CD4-positive, alpha-beta T cell treated with Interleukin-4 for 1 hour (primary cell): ENCODE data around the gene ACOX1.

Experiments used
- DNase-seq, 2 donors: peaks; one replicate each; pipeline ENCODE4 v3.0.0-alpha.2; 2020 to 2022

Gene ACOX1

GRCh38 chr17:75906143-75906884 is 72.7 kb downstream of the ACOX1 start:
- no peak for DNase-seq

DNA sequence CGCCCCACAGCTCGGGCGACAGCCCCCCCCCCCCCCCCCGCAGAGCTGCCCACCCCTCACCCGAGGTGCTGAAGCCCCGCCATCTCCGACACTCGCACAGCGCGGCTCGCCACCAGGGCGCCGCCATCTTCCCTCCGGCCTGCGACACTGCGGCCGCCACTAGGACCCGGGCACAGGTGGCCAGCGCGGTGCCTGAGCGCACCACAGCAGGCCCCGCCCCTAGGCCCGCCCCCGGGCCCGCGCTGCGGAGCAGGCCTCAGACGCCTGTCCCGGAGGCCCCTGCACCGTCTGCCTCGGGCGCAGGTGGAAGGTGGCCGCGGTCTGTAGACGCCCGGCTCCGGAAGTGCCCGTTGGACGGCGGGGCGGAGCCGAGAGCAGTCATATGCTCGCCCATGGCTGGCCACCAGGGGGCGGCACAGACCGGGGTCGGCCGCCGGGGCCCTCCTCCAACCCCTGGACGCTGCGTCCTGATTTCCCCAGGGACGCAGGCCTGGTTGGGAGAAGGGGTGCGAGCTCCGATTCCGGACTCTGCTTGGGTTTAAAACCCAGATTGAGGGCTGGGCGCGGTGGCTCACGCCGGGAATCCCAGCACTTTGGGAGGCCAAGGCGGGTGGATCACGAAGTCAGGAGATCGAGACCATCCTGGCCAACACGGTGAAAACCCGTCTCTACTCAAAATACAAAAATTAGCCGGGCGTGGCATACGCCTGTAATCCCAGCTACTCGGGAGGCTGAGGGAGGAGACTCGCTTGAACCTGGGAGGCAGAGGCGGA is 74.0 kb downstream of the ACOX1 start, which contains the start of gene MRPL38:
Gene MRPL38, minus strand, starts transcription at position 136 of the 773 bp plus-strand sequence. Its CDS starts 9 bp downstream, at position 127.
- peak; percentile 95 to 97 for DNase-seq

DNA sequence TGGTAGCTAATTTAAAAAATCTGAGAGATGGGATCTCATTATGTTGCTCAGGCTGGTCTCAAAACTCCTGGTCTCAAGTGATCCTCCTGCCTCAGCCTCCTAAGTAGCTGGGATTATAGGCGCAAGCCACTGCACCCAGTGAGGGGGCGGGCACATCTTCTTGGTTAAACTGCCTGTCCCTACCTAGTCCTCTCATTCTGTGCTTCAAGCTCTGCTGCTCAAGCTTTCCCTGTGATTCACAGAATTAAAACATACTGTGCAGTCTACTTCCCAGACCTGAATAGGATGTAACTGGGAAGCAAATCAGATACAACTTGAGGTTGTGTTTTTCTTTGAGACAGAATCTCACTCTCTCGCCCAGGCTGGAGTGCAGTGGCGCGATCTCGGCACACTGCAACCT is 76.6 kb downstream of the ACOX1 start:
- no peak for DNase-seq

GRCh38 chr17:75901727-75902126 is 77.2 kb downstream of the ACOX1 start:
- no peak for DNase-seq

GRCh38 chr17:75900691-75901533 is 78.1 kb downstream of the ACOX1 start:
- no peak for DNase-seq

DNA sequence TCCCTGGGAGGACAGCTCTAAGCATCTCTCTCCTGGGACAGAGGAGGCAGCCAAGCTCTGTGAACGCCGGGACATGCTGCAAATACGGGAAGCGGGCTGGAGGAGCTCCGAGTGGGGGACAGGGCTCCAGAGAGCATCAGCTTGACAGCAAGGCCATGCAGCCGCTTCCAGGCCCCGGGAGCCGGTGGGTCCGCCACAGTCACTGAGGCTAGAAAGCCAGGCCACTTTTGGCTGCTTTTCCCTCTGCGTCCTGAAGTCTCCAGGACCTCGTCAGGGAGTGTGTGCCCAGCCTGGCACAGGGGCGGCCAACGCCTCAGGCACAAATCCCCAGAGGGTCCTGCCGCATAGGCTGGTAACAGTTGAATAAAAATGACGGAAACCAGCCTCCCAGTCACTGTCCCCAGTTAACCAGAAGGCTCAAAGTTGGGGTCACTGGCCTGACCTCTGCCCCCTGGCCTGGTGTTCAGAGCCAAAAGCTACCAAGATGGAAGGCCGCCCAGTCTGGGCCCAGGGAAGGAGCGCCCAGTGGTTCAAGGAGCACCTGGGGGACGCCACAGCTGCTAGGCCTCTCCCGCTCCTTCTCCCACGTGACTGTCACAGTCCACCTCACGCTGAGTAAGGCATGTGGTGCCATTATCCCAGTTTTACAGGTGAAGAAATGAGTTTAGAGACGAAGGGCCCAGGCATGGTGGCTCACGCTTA is 79.0 kb downstream of the ACOX1 start:
- no peak for DNase-seq

DNA sequence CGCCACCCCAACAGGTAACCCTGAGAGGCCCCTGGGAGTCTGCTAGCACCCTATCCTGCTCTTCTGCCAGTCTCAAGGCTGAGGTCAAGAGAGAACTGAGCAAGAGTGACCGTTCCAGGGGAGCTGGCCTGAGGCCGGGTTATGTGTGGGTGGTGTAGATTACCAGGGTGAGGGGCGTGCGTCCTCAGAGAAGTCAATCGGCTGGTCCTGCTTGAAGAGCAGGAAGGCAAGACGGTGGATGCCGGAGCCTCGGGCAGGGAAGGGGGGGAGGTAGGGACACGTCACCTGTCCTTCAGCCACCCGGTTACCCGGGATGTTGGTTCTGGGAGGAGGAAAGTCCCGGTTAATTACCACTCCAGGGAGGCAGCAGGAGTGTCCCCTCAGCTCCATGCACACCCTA is 79.6 kb downstream of the ACOX1 start:
- no peak for DNase-seq

DNA sequence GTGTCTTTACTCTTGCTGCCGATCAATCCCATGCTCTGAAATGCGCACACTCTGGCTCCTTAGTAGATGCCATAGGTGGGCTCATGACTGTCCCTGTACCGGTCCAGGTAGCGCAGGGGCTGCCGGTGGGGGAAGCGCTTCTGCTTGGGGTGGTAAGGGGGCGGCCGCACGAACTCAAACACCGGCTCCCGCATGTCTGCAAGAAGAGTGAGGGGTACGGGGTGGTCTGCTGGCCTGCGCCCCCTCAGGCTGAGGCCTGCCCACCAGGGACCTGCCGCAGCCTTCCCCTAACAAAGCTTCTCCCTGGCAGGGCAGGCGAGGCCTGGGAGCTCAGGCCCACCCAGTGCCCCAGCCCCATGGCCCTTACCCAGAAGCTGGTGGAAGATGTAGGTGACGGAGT is 80.2 kb downstream of the ACOX1 start:
- DNase-seq: no peak

DNA sequence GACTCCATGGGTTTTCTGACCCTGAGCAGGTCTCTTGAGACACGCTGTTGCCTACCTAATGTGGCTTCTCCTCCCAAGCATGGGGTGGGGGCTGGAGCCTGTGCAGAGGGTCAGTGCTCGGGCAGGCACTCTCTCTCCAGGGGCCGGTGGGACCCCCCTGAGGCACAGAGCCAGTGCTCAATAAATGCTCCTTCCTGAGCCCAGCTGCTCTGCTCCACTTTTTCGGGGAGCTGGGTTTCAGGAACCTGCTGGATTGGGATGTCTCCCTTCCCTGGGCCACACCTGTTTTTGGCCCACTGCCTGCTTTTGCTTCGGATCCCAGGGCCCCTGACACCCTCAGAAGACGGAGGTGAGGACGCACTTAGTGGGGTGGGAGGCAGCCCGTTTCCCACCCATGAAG is 80.9 kb downstream of the ACOX1 start:
- DNase-seq: no peak

DNA sequence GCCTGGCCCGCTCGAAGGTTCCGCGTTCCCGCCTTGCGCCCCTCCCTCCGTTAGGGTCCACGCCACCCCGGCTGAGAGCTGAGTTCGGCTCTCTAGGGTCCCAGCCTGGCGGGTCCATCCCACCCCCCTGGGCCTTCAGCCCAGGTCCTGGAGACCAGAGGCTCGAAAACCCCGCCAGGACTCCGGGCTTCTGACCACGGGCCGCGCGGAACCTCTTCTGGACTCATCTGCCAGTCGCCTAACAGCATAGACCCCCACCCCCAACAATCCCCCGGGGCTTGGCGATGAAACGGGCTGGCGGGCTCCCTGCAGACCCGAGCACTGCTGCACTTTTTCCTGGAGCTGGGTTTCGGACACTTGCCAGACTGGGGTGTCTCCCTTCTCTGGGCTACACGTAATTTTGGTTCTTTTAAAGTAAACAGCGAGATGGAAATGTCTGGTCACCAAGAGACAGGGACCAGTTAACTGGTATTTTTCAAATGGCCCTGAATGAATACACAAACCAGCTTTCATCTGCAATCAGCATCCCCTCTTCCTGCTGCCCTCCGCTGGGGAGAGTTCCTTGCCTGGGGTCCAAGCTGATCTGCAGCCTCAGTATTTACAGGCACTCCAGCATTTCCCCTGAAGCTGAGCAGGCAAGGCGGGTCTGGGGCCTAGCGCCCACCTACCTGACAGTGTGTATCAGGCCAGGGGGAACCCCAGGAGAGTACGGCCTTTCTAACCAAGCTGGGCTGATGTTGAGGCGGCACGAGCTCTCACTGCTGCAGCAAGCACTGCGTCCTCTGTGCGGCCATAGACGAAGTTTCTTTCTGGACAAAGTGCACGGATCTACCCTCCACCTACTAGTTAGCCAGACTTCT is 81.6 kb downstream of the ACOX1 start:
- DNase-seq: no peak

DNA sequence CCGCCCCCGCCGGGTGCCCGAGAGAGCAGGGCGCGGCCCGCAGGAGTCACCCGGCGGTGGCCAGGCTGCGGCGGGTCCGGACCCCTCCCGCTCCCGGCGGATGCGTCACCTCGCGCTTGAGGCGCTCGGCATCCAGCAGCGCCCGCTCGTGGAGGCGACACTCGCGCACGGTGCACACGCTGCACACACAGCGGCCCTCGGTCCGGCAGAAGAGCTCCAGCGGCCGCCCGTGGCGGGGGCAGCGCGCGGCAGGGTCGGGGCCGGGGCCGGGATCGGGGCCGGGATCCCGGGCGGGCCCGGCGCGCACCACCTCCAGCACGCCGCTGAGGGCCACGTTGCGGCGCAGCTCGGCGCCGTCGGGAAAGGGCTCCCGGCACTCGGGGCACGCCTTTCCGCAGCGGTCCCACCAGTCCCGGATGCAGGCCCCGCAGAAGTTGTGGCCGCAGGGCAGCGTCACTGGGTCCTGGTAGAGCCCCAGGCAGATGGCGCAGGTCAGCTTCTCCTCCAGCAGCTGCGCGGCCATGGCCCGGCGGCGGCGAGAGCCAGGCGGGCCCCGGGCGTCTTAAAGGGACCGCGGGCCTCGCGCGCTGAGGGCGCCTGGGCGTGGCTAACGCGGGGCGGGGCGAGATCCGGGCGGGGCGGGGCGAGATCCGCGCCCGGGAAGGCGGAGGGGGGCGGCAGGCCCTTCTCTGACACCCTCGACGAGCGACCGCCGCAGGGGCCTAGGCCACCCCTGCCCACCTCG is 82.4 kb downstream of the ACOX1 start, which contains the start of gene TRIM65:
Gene TRIM65, minus strand, starts transcription at position 537 of the 745 bp plus-strand sequence. Its CDS starts 14 bp downstream, at position 523.
- DNase-seq: peak; percentile 78 to 80

- no peak for DNase-seq
Observed at GRCh38 chr17:75895370-75896155, 83.4 kb downstream of the ACOX1 start.

- DNase-seq: no peak
Observed at GRCh38 chr17:75894049-75894733, 84.8 kb downstream of the ACOX1 start.

DNA sequence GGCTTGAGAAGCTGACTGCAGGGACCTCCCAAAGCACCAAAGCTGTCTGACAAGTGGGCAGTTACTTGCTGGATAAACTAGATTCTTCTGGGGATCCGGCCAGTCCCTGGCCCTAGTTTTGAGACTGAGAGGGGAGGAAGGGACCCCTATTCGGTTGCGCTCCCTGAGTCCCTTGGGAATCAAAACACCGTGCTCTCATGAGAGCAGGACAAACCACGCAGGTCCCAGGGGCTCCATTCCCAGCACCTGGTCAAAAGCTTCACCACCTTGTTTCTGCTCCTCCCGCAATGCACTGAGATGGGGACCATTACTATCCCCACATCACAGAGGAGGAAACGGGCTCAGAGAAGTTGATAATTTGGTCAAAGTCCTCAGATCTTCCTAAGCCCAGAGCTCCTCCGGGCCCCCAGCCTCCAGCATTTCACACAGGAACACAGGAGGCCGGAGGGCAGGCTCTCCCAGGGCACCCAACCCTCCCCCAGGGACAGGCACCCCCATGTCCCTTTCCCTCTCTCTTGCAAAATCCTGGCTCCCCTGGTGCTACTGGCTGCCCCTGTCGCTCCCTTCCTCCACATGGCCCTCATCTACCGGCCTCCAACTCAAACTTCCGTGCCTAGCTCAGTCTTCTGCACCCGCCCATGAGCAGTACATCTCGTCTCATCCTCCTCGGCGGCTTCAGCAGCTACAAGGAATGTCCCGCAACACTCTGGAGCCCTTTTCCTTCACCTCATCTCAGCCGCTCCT is 85.5 kb downstream of the ACOX1 start:
- no peak for DNase-seq

DNA sequence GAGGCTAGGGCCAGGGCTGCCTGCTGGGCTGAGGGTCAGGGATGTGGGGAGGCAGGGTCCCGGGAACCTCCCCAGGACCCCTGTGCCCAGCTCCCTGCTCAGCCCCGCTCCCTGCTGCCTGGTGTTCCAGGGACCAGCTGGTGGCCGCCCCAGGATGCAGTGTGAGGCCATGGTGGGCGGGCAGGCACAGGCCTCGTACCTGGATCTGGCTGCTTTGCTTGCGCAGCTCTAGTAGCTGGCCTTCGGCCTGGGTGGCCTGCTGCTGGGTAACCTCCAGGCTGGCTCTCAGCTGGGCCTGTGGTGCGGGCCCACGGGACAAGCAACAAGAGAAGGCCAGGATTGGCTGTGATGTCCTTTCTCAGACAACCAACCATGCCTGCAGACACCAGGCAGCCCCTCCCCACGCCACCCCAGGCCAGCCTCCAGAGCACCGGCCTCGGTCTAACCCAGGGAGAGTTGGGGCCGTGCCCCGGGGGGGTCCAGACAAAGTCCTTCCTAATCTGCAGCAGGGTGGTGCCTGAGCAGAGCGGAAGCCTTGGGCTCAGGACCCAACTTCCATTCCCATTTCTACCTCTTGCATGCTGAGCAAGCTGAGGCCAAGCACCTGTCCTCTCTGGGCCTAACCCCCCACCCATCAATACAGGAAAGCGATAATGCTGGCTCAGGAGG is 86.3 kb downstream of the ACOX1 start:
- no peak for DNase-seq

DNA sequence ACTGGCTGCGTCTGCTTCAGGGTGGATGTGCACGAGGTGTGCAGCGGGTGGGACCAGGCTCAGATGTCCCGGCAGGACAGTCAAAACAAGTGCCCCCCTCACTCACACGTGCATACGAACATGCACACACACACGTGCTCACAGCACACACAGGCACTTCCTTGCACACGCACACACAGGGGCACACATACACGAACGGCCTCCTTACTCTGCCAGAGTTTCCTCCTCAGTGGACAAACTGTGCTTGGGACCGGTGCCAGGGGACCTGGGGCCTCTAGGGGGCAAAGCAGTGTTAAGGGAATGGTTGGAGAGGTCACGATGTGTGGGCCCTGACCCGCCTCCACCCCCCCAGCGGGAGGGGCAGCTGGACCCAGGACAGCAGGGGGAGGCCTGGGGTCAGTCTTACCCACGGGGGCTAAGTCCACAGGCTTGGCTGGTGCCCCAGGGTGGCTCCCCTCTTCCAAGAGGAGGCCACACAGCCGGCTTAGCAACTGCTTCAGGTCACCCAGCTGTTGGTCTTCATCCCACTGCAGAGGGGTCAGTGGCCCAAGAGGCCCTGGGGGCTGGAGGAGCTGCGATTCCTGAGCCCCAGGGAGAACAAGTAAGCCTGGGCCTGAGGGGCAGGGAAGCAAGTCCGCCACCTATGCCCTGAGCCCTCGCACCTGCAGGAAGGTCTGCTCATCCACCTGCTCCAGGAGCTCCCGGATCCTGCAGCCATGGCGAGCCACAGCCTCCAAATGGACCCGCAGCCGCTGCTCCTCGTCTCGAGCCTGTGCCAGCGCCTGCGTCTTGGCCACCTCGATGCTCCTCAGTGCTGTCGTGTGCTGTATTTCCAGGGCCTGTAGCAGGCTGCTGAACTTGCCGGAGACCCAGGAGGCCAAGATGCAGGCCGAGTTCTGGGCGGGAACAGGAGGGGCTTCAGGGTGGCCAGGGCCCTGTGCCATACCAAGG is 87.1 kb downstream of the ACOX1 start:
- DNase-seq: no peak
